Posterior cingulate gyrus (tissue), 11 donors: Measurements from ENCODE around the gene ERC1.

Experiments used
- DNase-seq, 10 donors: peaks; one replicate each; pipeline versions ENCODE4 v3.0.0 to v3.0.0-alpha.2; 2020 to 2021; ENCODE audit warnings: mixed read lengths in 3 of 10
- intact Hi-C: fragments of 100-400 bp; cut with DNase I; formaldehyde crosslinking; loops from one replicate; pipeline ENCODE4 v1.15.1; 2023

The ERC1 gene

GRCh38 chr12:1418144-1418543 lies 427.1 kb downstream of the ERC1 start:
- intact Hi-C loops, result no loop called here
- DNase-seq, result no peak

DNA sequence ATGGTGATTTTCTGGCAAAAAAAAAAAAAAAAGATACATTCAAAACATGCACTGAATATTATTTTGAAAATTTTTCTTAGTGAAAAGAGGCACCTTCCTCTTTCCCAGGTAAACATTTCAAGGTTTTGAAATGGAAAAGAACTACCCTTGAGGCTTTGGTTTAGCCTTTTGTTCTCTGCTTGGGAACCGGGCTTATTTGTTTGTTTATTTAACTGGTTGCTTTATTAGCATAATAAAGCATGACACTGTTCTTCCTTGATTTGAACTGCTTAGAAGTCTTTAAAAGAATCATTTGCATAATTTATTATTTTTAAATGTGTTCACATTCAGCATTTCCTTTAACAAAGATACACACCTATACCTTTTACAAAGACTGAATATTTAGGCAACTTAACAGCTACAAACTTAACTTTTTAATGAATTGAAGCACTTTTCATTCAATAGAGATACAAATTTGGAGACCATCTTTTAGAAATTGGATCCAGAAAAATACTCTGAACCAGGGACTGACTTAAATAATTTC lies 428.9 kb downstream of the ERC1 start:
- no peak for DNase-seq
- intact Hi-C loops, result no loop called here

GRCh38 chr12:1421091-1421846 lies 430.2 kb downstream of the ERC1 start:
- DNase-seq, result no peak

GRCh38 chr12:1422604-1423315 lies 431.7 kb downstream of the ERC1 start:
- intact Hi-C loops, result no loop called here
- DNase-seq, result no peak

More at GRCh38 chr12:1421091-1421846, 430.2 kb downstream of the ERC1 start:
- intact Hi-C loops, result no loop called here

DNA sequence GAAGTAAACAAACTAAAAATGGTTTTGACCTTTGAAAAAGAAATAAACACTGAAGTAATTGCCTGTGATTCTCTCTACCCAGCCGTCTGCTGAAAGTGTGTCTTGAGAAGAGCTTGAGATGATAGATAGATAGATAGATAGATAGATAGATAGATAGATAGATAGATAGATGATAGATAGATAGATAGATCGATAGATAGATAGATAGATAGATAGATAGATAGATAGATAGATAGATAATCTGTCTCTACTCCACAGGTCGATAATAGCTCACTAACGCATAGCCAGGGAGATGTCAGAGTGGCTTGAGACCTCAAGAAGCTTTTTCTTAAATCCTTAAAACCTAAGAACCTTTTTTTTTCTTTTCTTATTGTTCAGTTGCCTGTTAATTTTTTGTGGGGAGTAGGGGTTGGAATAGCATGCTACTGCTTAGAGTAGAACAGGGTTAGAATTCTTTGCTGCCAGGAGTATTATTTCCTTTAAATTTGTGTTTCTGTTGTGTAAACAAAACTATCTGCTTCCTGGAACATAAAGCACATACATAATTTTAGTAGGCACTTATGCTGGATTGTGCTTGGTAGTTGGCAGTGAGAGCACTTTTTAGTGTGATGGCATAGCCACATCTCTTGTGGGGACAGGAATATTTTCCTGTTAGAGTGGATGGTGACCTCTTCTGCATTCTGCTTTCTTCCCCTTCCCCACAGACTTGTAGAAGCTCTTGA lies 433.8 kb downstream of the ERC1 start:
- no peak for DNase-seq
- intact Hi-C loops, result no loop called here

GRCh38 chr12:1425396-1425729 lies 434.3 kb downstream of the ERC1 start:
- DNase-seq, result no peak
- intact Hi-C loops, result no loop called here

GRCh38 chr12:1428671-1429070 lies 437.6 kb downstream of the ERC1 start:
- intact Hi-C loops, result no loop called here
- no peak for DNase-seq

GRCh38 chr12:1429980-1430379 lies 439.0 kb downstream of the ERC1 start:
- intact Hi-C loops, result no loop called here
- DNase-seq, result no peak

- intact Hi-C loops, result no loop called here
- no peak for DNase-seq
Observed at GRCh38 chr12:1434296-1434955, 443.4 kb downstream of the ERC1 start.

DNA sequence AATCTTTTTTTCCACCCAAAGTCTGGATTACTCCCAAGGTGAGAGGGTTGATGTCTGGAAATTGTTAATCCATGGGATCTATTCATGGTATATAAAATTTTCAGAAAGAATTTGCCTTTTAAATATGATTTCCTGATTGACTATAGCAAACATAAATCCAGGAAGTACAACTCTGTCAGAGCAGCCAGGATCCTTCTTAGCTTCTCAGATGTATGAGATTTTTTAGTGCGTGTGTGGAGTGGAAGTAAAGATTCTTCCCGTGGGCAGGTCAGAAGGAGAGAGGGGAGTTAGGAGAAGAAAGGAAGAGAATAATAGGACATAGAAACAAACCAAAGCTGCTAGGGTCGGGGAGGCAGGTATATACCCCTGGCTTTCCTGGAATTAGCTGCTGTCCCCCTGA lies 444.0 kb downstream of the ERC1 start:
- intact Hi-C loops, result no loop called here
- DNase-seq, result no peak

- intact Hi-C loops, result no loop called here
- DNase-seq, result no peak
Observed at GRCh38 chr12:1435456-1435855, 444.4 kb downstream of the ERC1 start.

DNA sequence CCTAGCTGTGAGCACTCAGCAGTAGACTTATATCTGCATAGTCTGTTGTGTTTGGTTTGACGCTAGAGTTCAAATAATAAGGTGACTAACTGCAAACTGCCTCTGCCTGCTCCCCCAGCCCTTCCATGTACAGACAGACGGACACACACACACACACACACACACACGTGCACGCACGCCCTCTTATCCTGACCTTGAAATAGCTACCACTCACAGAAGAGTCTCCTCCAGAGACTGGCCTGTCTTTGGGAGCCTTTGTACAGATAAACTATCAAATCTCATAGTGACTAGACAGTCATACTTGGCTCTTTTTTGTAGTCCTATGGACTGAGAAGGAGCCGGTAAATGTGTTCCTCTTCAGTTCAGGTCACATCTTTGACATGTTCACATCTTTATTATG lies 445.0 kb downstream of the ERC1 start:
- intact Hi-C loops, result no loop called here
- DNase-seq, result no peak

DNA sequence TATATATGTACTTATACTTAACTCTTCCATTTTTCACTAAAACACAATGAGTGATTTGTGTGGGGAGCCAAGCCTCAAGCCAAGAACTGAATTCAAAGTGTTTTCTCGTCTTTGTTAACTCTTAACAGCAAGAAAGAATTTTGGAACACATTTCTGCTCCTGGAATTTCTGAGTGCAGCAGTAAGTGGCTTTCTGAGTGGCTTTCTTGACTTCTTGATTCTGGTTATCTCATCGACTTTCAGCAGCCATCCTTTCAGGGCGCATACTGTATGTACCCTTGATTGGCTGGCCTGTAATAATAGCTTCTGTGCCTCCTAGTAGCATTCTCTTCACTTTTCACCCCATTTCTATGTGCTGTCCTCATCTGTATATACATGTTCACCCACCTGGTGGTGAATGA lies 446.0 kb downstream of the ERC1 start:
- intact Hi-C loops, result no loop called here
- no peak for DNase-seq

DNA sequence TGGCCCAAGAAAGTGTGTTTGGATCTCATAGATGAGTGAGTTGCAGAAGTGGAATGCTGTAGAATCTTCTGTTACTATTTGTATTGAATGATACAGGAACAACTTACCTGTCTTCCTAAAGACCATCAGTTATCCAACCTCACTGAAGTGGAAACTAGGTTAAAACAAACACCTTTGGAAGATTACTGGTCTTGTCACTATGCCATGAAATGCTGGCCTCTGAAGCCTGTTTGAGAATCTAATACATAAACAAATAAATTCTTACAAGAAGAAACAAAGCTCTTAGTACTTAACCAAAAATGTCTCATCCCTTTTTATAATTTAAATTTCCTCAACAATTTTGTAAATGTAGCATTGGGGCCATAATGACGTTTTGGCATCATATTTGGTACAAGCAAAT lies 448.2 kb downstream of the ERC1 start:
- intact Hi-C loops, result no loop called here
- no peak for DNase-seq

DNA sequence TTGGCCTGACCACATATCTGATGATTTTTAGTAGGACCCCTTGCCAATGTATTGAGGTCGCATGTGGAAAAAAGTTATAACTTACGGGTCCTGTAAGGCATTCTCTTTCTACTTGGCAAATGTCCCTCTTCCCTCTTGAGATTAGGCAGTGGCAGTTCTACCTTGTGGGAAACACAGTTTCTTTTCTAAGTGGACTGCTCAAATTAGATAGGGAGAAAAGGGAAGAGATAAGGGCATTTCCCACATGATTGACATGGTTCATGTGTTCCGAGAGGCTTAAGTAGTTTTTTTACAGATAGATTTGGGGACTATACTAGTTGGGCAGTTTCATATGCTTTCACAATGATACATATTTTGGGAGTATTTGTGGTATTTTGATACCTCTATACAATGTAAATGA lies 448.7 kb downstream of the ERC1 start:
- intact Hi-C loops, result no loop called here

DNA sequence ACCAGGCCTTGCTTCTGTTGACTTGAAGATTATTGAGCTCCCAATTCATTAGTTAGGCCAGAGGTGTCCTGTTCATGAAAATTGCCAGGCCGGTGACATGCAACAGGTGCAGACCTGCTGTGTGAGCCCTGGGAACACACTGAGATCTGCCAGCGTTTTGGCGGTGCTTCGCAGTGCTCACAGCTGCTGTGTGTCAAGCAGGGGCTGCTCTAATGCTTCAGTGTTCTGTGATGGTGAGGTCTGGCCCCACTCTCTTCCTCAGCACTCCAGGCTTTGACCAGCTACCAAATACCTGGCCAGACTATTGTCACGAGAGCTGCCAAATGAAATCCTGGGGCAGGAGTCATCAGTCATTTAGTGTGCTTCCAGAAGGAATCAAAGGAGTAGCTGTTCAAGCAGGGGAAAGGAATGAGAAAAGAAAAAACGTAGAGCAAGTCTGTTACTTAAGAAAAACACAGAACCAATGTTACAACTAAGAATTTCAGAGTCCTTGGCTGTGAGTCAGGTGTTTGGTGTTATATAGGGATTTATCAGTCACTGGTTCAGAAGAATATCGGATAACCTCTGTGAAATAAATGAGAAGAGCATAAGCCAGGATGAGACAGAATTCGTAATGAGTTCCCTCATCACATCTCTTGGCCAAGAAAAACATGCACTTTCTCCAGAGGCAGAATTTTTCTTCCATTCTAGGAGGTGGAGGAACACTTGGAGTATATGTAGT lies 452.6 kb downstream of the ERC1 start:
- intact Hi-C loops, result no loop called here
- no peak for DNase-seq

More for the DNA sequence above, 448.7 kb downstream of the ERC1 start:
- DNase-seq, result no peak

DNA sequence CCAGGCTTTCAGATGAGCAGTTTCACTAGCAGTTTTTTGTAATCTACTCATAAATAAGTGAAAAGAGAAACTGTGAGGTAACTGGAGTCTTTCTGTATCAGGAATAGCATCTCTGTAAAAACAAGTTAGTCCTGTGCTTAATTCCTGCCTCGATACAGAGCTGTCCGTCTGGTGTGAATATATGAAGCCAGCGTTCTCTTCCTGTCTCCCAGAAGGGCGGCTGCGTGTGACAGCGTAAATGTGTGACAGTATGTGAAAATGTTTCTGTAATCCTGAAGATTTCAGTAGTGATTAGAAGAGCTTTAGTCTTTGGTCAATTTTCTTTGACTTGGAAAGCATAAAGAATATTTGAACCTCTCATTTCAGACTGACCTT lies 453.1 kb downstream of the ERC1 start:
- no peak for DNase-seq
- intact Hi-C loops, result no loop called here

DNA sequence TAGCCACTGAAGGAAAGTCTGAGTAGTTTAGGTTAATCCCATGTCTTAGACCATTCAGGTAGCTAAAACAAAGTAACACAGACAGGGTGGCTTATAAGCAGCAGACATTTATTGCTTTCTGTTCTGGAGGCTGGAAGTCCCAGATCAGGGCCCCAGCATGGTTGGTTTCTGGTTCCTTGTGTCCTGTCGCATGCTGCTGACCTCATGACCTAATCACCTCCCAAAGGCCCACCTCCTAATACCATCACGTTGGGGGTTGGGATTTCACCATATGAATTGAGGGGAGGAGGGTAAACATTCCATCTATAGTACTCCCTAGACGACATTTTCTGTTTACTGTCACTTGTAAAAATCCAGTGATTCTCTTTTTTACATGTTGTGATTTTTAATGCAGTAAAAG lies 454.8 kb downstream of the ERC1 start:
- no peak for DNase-seq
- intact Hi-C loops, result no loop called here

GRCh38 chr12:1448336-1448735 lies 457.3 kb downstream of the ERC1 start:
- intact Hi-C loops, result no loop called here

GRCh38 chr12:1453810-1454209 lies 462.8 kb downstream of the ERC1 start:
- intact Hi-C loops, result no loop called here
- no peak for DNase-seq

More at GRCh38 chr12:1448336-1448735, 457.3 kb downstream of the ERC1 start:
- DNase-seq, result no peak
